Prostate gland (tissue), 2 donors: Measurements from ENCODE around the gene RIMBP2. TPM values are rescaled to one million over a fixed set of nuclear protein-coding genes. Genes with fewer than 3 reads are reported as not detected.

ENCODE experiments used
- DNase-seq: peaks from one replicate; pipeline ENCODE4 v3.0.0-alpha.2; 2019; ENCODE audit warnings: low spot score
- H3K27ac ChIP-seq, 2 donors: fragments of 200-600 bp; sonication (generic); 2 replicates each; pipeline ENCODE4 v1.5.1; 2017 to 2019
- H3K27me3 ChIP-seq: fragments of 200-600 bp; sonication (generic); replicated peaks from 2 replicates; pipeline ENCODE4 v1.5.1; 2019; ENCODE audit not compliant: insufficient read depth
- H3K36me3 ChIP-seq, 2 donors: fragments of 200-600 bp; sonication (generic); 1 replicate in 1 of 2; 2 replicates in 1 of 2; pipeline versions ENCODE4 v1.5.1 to v1.8.1; 2017 to 2019
- H3K4me1 ChIP-seq: fragments of 200-600 bp; sonication (generic); replicated peaks from 2 replicates; pipeline ENCODE4 v1.5.1; 2019
- H3K4me3 ChIP-seq, 2 donors: fragments of 200-600 bp; sonication (generic); 2 replicates each; pipeline ENCODE4 v1.5.1; 2017 to 2019
- H3K9me3 ChIP-seq: fragments of 200-600 bp; sonication (generic); 2 replicates; pipeline ENCODE4 v1.5.1; 2017
- CTCF ChIP-seq, 4 experiments: fragments of 200-600 bp in 2 of 4; fragments of 450-650 bp in 2 of 4; sonication (generic) in 2 of 4; IDR thresholded peaks; 1 replicate in 3 of 4; 2 replicates in 1 of 4; pipeline ENCODE4 v1.5.1; 2016 to 2019; ENCODE audit warnings: antibody characterized with exemption in 4 of 4, mild to moderate bottlenecking in 2 of 4, moderate library complexity in 2 of 4
- POLR2A ChIP-seq: fragments of 450-650 bp; IDR thresholded peaks from one replicate; pipeline ENCODE4 v1.6.1; 2016; ENCODE audit warnings: antibody characterized with exemption, mild to moderate bottlenecking
- POLR2AphosphoS5 ChIP-seq: sonication (generic); formaldehyde crosslinking; IDR thresholded peaks from one replicate; pipeline ENCODE4 v1.6.1; 2017; ENCODE audit warnings: antibody characterized with exemption
- WGBS: methylation state at CpG from one replicate; pipeline ENCODE4 v1.1.5; 2018; 5-methylcytosine and 5-hydroxymethylcytosine counted together
- intact Hi-C: fragments of 100-400 bp; cut with DNase I; formaldehyde crosslinking; loops from one replicate; pipeline ENCODE4 v1.14.2; 2022
- total RNA-seq, 2 donors: library from RNA; depleted of rRNA; stranded (reverse); fragments of >200 nt; gene quantifications; one replicate each; pipeline ENCODE4 v1.1.0, GENCODE V29; 2016

RIMBP2 gene
- total RNA-seq, 2 donors from 2014 or later, result 0.96 to 7.0 TPM

GRCh38 chr12:130506844-130507243, 209.3 kb downstream of the RIMBP2 start:
- Histone ChIP-seq H3K9me3 (no peaks in the 10 kb centered on the region), H3K36me3 (no peaks in the 10 kb centered on the region), H3K4me3 (no peak overlapping the region), H3K27me3 (no peaks in the 10 kb centered on the region), H3K4me1 (no peaks in the 10 kb centered on the region), H3K27ac (no peak overlapping the region)
- intact Hi-C loops, result no loop called here
- WGBS, result 70% methylated on average over 4 of the region's 4 CpGs
- TF ChIP-seq POLR2A (no peak), CTCF (IDR thresholded peaks at IDR 0.05) (no peak), POLR2AphosphoS5 (no peak)
- DNase-seq, result no peak

GRCh38 chr12:130504840-130505175, 211.3 kb downstream of the RIMBP2 start:
- Histone ChIP-seq H3K9me3 (no peaks in the 10 kb centered on the region), H3K27me3 (no peaks in the 10 kb centered on the region), H3K27ac (no peak overlapping the region), H3K4me1 (no peaks in the 10 kb centered on the region), H3K36me3 (no peaks in the 10 kb centered on the region), H3K4me3 (no peak overlapping the region)
- intact Hi-C loops, result no loop called here
- DNase-seq, result no peak
- no peak for TF ChIP-seq CTCF (IDR thresholded peaks at IDR 0.05)
- WGBS, result 86% methylated on average over 5 of the region's 5 CpGs

- 81% methylated on average over 18 of the region's 18 CpGs for WGBS
- H3K36me3 ChIP-seq, result no peaks in the 10 kb centered on the region
- H3K9me3 ChIP-seq, result no peaks in the 10 kb centered on the region
- intact Hi-C loops, result no loop called here
- H3K27me3 ChIP-seq, result no peaks in the 10 kb centered on the region
- no peak for DNase-seq
- no peak overlapping the region for H3K27ac ChIP-seq
- H3K4me3 ChIP-seq, result no peak overlapping the region
- no peak for TF ChIP-seq POLR2AphosphoS5
- no peak for TF ChIP-seq POLR2A
- no peak for TF ChIP-seq CTCF (IDR thresholded peaks at IDR 0.05)
- H3K4me1 ChIP-seq, result no peaks in the 10 kb centered on the region
Measured at GRCh38 chr12:130504110-130504839, 211.8 kb downstream of the RIMBP2 start.

- Histone ChIP-seq H3K4me3 (no peak overlapping the region), H3K4me1 (no peaks in the 10 kb centered on the region), H3K27me3 (no peaks in the 10 kb centered on the region), H3K27ac (no peak overlapping the region), H3K36me3 (no peaks in the 10 kb centered on the region), H3K9me3 (no peaks in the 10 kb centered on the region)
- WGBS, result 91% methylated on average over 7 of the region's 8 CpGs
- no peak for TF ChIP-seq POLR2AphosphoS5
- TF ChIP-seq POLR2A, result no peak
- TF ChIP-seq CTCF (IDR thresholded peaks at IDR 0.05), result no peak
- DNase-seq, result no peak
- intact Hi-C loops, result no loop called here
Measured at GRCh38 chr12:130501821-130502220, 214.3 kb downstream of the RIMBP2 start.

GRCh38 chr12:130500835-130501330, 215.2 kb downstream of the RIMBP2 start:
- no peaks in the 10 kb centered on the region for H3K27me3 ChIP-seq
- H3K27ac ChIP-seq, result no peak overlapping the region
- no peak for DNase-seq
- 85% methylated on average over 16 of the region's 16 CpGs for WGBS
- no peaks in the 10 kb centered on the region for H3K4me1 ChIP-seq
- H3K4me3 ChIP-seq, result no peak overlapping the region
- TF ChIP-seq POLR2A, result no peak
- TF ChIP-seq POLR2AphosphoS5, result no peak
- TF ChIP-seq CTCF (IDR thresholded peaks at IDR 0.05), result no peak
- H3K9me3 ChIP-seq, result no peaks in the 10 kb centered on the region
- no peaks in the 10 kb centered on the region for H3K36me3 ChIP-seq
- intact Hi-C loops, result no loop called here
